Measurements from ENCODE around the gene ARL2. TPM values are rescaled to one million over a fixed set of nuclear protein-coding genes. Genes with fewer than 3 reads are reported as not detected.

ARL2 gene
- polyA plus RNA-seq, 1 of the 3 experiments (the other 2 are of a cell fraction), result 252 TPM

GRCh38 chr11:65063532-65063931 lies 49.6 kb downstream of the ARL2 start:
- Histone ChIP-seq H3K79me2 (ENCODE audit: insufficient read depth) (no peaks in the 10 kb centered on the region), H4K20me1 (ENCODE audit: insufficient read depth) (no peaks in the 10 kb centered on the region), H3K27ac (ENCODE audit: low read depth in 2 of 2, low read length in 1 of 2) (no peak overlapping the region), H3K4me3 (ENCODE audit: low read depth in 2 of 2, low read length in 1 of 2) (no peak overlapping the region), H3K9me2 (no peaks in the 10 kb centered on the region), H3F3A (replicated peaks; ENCODE audit: insufficient read depth) (no peaks in the 10 kb centered on the region), H2AFZ (ENCODE audit: low read depth) (no peak overlapping the region), H3K9ac (no peak overlapping the region), H3K27me3 (ENCODE audit: insufficient read depth) (no peaks in the 10 kb centered on the region), H3K9me3 (no peaks in the 10 kb centered on the region), H3K4me2 (no peak overlapping the region), H3K36me3 (replicated peaks in 1 of 2; ENCODE audit: control insufficient read depth in 1 of 2, insufficient read depth in 2 of 2, low read length in 1 of 2) (no peaks in the 10 kb centered on the region), H3K4me1 (ENCODE audit: control insufficient read depth in 1 of 2, insufficient read depth in 2 of 2, low read depth in 1 of 2, low read length in 1 of 2) (no peaks in the 10 kb centered on the region; a peak in 1 of 4 replicates)
- CTCF ChIA-PET, result interaction anchor here (0.6 to 1.7 kb wide), 3 partner anchors 12 to 49 kb away, joined by 3 to 6 read pairs (median 4); partner anchors contain the start of genes ARL2 and SAC3D1
- no peak for DNase-seq
- 69% methylated on average over 1 of the region's 3 CpGs for WGBS (ENCODE audit: low lambda C conversion rate)
- POLR2A ChIA-PET, result no interaction called here
- no peak for TF ChIP-seq JUND (IDR thresholded peaks at IDR 0.05)
- TF ChIP-seq GABPA (IDR thresholded peaks at IDR 0.05; ENCODE audit: low read depth), result no peak
- TF ChIP-seq GATA2 (CRISPR knock-in tag; IDR thresholded peaks at IDR 0.05), result no peak
- TF ChIP-seq MEF2A (IDR thresholded peaks at IDR 0.05; ENCODE audit: borderline replicate concordance, low read depth), result no peak
- no peak for TF ChIP-seq PBX3 (IDR thresholded peaks at IDR 0.05)
- no peak for TF ChIP-seq TCF12 (IDR thresholded peaks at IDR 0.05)
- TF ChIP-seq EZH2phosphoT487 (IDR thresholded peaks at IDR 0.05; ENCODE audit: borderline replicate concordance, low read depth), result no peak
- TF ChIP-seq MXI1 (IDR thresholded peaks at IDR 0.05; ENCODE audit: low read depth, low read length), result no peak
- TF ChIP-seq POLR2AphosphoS5 (IDR thresholded peaks at IDR 0.05; ENCODE audit: low read depth, low read length), result no peak
- no peak for TF ChIP-seq CHD2 (IDR thresholded peaks at IDR 0.05; ENCODE audit: low read length, partially characterized antibody)

GRCh38 chr11:65064847-65065240 lies 50.9 kb downstream of the ARL2 start:
- H3K4me2 ChIP-seq, result no peak overlapping the region
- ChIA-PET POLR2A (no interaction called here), CTCF (interaction anchor here (1.7 to 1.8 kb wide), 2 partner anchors 23 to 50 kb away, joined by 4 to 9 read pairs; partner anchors contain the start of genes ARL2 and SAC3D1)
- no peaks in the 10 kb centered on the region for H3K36me3 ChIP-seq (replicated peaks in 1 of 2; ENCODE audit: control insufficient read depth in 1 of 2, insufficient read depth in 2 of 2, low read length in 1 of 2)
- 94% methylated on average over 4 of the region's 4 CpGs for WGBS (ENCODE audit: low lambda C conversion rate)
- H3K4me3 ChIP-seq (ENCODE audit: low read depth in 2 of 2, low read length in 1 of 2), result no peak overlapping the region
- no peaks in the 10 kb centered on the region for H3K9me2 ChIP-seq
- no peaks in the 10 kb centered on the region for H3K79me2 ChIP-seq (ENCODE audit: insufficient read depth)
- no peak overlapping the region for H2AFZ ChIP-seq (ENCODE audit: low read depth)
- TF ChIP-seq PBX3 (IDR thresholded peaks at IDR 0.05) (no peak), RXRA (IDR thresholded peaks at IDR 0.05; ENCODE audit: borderline replicate concordance, low read depth) (no peak), EP300 (IDR thresholded peaks at IDR 0.05; ENCODE audit: borderline replicate concordance in 1 of 2, low read depth in 1 of 2, low read length in 1 of 2) (no peak), NFIC (IDR thresholded peaks at IDR 0.05; ENCODE audit: borderline replicate concordance) (no peak), CTCF (IDR thresholded peaks at IDR 0.05) (no peak), USF2 (IDR thresholded peaks at IDR 0.05; ENCODE audit: borderline replicate concordance, low read depth, low read length) (no peak), FOXJ3 (CRISPR knock-in tag; IDR thresholded peaks at IDR 0.05) (no peak)
- TF ChIP-seq, protein P1, sequence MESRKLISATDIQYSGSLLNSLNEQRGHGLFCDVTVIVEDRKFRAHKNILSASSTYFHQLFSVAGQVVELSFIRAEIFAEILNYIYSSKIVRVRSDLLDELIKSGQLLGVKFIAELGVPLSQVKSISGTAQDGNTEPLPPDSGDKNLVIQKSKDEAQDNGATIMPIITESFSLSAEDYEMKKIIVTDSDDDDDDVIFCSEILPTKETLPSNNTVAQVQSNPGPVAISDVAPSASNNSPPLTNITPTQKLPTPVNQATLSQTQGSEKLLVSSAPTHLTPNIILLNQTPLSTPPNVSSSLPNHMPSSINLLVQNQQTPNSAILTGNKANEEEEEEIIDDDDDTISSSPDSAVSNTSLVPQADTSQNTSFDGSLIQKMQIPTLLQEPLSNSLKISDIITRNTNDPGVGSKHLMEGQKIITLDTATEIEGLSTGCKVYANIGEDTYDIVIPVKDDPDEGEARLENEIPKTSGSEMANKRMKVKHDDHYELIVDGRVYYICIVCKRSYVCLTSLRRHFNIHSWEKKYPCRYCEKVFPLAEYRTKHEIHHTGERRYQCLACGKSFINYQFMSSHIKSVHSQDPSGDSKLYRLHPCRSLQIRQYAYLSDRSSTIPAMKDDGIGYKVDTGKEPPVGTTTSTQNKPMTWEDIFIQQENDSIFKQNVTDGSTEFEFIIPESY (IDR thresholded peaks at IDR 0.05; ENCODE audit: borderline replicate concordance, low read depth), result no peak
- H4K20me1 ChIP-seq (ENCODE audit: insufficient read depth), result no peaks in the 10 kb centered on the region
- no peaks in the 10 kb centered on the region; a peak in 1 of 4 replicates for H3K4me1 ChIP-seq (ENCODE audit: control insufficient read depth in 1 of 2, insufficient read depth in 2 of 2, low read depth in 1 of 2, low read length in 1 of 2)
- no peaks in the 10 kb centered on the region for H3K27me3 ChIP-seq (ENCODE audit: insufficient read depth)
- no peaks in the 10 kb centered on the region for H3K9me3 ChIP-seq
- no peak for DNase-seq
- H3F3A ChIP-seq (replicated peaks; ENCODE audit: insufficient read depth), result no peaks in the 10 kb centered on the region
- H3K9ac ChIP-seq, result no peak overlapping the region
- no peak overlapping the region for H3K27ac ChIP-seq (ENCODE audit: low read depth in 2 of 2, low read length in 1 of 2)
